NCI-H1417 (cell line): ENCODE measurements around the gene HS6ST1.

Experiments
- DNase-seq, 3 experiments: peaks; one replicate each; lab custom pipeline; 2025; lab: John Stamatoyannopoulos, UW

HS6ST1 gene

DNA sequence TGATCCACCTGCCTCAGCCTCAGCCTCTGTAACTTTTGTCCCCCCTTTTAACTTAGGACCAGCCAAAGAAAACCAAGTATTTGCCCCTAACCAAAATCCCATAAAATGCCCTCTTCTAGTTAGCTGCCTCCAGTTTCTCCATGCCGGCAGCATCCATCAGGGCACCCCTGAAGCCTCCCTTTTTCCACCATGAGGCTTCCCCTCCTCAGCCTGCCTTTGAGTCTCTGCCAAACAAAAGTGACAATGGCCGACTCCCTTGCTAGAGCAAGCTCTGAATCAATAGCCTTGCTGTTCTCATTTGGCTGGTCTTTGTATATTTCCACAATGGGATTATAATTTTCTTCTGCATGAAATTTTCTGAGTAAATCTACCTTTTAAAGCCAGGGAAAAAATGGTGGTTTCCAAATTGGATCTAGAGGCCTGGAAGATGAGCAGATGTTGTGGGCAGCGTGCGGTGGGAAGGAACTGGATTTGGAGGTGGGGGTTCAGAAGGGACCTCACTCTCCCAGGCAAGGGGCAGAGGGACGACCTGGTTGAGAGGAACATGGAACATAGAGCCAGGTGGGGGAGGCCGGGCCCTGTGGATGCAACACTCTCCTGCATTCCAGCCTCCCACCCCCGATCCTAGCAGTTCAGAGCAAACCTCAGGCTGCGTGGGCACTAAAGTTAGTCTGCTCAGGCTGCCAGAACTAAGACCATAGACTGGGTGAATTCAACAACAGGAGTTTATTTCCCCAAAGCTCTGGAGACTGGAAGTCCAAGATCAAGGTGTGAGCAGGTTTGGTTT lies 80.6 kb downstream of the HS6ST1 start:
- no peak for DNase-seq

DNA sequence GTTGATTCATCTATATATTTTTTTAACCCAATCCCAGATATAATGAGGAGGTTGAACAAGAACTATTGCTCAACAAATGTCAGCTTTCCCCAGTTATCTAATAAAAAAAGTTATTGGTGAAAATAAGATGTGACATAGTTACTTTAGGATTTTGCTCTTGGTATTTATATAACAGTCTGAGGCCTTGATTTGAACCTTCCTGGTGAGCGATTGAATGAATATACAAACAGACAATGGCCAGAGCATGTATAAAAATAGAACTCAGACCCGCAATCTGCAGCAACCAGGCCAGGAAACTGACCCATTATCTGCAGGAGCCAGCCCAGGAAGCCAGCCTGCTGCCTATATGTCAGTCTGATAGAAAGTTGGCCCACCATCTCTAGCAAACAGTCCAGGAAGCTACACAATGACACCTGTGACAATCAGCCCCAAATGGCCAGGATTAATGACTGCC lies 81.6 kb downstream of the HS6ST1 start:
- DNase-seq: no peak

DNA sequence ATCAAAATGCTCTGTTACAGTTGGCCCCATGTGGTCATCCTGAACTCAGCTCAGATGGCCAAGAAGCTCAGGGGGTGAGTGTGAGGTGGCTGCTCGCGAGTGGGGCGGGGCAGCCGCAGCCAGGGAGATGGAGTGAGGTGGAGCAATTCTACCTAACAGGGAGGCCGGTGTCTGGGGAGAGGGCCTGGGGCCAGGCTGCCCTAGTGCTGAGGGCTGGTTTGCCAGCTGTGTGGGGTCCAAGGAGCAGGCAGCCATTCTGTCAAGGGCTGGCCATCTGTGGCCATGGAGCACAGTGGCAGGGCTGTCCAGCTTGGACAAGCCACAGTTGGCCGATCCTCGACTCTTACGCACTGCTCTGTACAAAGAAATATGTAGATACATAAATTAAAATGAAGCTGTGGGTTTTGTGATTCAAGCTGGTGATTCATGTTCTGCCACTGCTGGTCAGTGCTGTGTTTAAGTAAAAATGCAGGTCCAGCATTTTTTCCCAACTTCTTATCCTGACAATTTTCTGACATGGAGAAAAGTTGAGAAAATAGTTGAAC lies 82.1 kb downstream of the HS6ST1 start:
- DNase-seq: no peak

DNA sequence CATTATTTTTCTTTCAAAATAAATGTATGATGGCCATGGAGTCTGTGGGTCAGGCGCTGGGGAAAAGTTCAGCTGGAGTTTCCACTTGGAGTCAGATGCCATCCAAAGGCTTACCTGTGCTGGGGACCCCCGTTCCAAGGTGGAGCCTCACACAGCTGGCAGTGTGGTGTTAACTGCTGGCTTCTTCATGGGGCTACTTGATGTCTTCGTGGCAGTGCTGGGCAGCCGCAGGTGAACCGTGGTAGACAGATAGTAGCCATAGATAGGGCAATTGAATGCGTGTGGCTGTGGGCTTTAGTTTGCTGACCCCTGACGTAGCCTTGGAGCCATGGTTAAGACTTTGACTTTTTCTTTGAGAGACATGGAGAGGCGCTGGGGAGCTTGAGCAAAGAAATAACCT lies 83.1 kb downstream of the HS6ST1 start:
- no peak for DNase-seq

DNA sequence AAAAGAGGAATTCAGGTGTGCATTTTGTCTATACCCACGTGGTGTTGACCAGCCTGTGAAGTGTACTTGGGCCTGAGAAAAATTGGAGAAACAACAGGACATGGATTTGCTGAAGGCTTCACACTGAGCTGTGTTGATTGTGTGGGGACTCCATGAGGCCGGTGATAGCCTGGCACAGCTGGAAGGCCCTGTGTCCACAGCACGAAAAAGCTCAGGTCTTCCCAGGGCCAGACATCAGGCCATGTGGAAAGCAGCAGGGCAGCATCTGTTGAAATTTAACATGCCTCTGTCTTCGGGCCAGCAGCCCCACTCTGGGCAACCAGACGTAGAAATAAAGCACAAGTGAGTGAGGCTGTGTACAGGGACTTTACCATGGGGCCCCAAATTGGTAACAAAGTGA lies 84.1 kb downstream of the HS6ST1 start:
- DNase-seq: peak in 2 of 3 experiments; percentile 34 to 79

DNA sequence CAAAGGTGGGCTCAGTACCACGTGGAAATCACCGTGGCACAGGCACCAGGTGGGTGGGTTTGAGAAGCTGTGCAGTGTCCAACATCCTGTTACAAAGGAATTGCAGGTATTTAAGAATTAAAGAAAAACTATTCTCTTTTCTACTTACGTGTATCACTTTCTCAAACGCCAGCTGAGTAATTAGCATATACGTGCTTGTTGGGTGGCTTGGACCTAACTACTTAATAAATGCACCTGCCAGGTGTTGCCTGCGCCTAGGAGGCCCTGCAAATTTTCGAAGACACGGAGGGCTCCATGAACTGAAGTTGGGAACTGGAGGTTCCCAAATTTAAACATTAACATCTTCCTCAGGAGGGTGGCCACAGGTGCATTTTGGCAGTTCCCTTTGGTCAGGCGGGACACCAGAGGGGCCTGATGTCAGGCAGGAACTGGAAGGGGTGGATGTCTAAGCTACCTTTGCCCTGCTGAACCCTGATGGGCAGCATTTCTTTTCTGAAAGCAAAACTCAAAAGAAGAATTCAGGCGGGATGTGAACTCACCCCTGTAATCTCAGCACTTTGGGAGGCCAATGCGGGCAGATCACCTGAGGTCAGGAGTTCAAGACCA lies 84.8 kb downstream of the HS6ST1 start:
- DNase-seq: peak in 2 of 3 experiments; percentile 37 to 86

DNA sequence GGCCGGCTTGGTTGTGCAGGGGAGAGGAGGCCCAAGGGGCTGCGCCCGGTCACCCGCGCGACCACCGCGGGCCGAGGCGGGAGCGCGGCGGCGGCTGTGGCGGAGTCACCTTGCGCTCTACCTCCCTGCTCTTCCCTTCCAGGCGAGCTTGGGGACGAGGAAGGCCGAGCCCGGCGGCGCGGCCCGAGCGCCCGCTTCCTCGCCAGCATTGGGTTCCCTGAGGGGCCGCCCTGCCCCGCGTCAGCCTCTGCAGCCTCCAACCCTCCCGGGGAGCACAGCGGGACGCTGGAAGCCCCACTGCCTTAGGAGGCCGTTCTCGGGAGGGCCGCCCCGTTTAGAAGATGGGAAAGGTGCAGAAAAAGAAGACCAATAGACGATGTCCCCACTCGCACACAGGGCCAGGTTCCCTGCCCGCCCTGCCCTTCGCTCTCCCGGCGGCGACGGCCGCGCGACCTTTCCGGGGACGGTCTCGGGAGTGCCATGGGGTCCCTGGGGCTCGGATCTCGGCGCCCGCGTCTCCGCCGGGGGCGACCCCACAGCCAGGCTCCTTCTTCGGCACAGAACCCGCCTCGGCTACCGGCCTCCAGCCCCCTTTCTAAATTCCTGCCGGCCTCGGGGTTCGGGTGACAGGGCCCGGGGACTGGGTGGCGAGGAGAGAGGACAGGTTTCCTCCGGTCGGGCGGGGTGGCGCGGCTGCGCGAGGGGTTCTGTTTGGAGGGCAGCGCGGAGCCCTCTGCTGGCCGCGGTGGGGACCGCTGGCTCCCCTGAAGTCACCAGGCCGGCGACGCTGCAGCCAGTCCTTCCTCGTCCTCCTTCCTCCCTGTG lies 85.5 kb downstream of the HS6ST1 start:
- DNase-seq: peak; percentile 52 to 86 (median 83)

DNA sequence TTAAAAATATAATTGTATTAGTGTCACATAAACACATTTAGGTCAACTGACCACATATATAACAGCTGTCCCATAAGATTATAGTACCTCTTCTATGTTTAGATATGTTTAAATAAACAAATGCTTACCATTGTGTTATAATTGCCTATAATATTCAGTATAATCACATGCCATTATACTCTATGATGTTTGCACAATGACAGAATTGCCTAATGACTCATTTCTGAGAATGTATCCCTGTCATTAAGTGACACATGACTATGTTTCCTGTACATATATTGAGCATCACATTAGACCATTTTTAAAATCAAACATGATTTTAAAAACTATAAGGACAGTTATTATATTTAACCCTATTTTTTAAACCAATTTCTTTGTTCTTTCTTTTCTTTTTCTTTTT lies 89.8 kb downstream of the HS6ST1 start:
- peak in 2 of 3 experiments; percentile 15 to 89 for DNase-seq

DNA sequence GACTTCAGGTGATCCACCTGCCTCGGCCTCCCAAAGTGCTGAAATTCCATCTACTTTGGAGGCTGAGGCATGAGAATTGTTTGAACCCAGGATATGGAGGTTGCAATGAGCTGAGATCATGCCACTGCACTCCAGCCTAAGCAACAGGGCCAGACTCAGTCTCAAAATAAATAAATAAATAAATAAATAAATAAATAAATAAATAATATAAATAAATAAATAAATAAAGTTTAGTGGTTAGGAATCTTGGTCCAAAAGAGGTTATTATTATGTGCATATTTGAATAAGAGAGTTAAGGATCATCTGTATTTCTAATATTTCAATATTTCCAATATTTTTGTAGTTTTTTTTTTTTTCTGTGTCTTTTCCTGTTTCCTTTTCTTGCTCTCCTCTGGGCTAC lies 90.8 kb downstream of the HS6ST1 start:
- DNase-seq: no peak

DNA sequence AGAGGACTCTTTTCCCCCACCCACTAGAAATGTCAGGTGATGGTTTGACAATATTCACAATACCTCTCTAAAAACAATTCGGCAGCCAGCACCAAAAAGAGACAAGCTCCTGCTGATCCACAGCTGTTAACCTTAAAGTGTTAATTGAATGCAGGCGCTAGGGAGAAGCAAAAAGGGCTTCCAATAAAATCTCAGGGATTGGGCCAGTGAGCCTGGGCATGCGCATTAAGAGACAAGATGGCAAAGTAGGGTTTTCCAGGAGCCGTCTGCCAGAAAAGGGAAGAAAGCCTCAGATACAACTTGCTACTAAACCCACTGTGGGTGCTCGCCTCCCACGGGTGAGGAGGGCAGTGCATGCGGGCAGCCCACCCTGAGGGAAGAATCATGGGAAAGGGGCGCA lies 98.8 kb downstream of the HS6ST1 start:
- no peak for DNase-seq

DNA sequence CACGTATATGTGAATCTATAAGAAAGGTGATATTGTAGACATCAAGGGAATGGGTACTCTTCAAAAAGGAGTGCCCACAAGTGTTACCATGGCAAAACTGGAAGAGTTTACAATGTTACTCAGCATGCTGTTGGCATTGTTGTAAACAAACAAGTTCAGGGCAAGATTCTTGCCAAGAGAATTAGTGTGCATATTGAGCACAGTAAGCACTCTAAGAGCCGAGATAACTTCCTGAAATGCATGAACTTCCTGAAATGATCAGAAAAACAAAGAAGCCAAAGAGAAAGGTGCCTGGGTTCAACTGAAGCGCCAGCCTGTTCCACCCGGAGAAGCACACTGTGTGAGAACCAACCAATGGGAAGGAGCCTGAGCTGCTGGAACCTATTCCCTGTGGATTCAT lies 101.0 kb downstream of the HS6ST1 start:
- no peak for DNase-seq

DNA sequence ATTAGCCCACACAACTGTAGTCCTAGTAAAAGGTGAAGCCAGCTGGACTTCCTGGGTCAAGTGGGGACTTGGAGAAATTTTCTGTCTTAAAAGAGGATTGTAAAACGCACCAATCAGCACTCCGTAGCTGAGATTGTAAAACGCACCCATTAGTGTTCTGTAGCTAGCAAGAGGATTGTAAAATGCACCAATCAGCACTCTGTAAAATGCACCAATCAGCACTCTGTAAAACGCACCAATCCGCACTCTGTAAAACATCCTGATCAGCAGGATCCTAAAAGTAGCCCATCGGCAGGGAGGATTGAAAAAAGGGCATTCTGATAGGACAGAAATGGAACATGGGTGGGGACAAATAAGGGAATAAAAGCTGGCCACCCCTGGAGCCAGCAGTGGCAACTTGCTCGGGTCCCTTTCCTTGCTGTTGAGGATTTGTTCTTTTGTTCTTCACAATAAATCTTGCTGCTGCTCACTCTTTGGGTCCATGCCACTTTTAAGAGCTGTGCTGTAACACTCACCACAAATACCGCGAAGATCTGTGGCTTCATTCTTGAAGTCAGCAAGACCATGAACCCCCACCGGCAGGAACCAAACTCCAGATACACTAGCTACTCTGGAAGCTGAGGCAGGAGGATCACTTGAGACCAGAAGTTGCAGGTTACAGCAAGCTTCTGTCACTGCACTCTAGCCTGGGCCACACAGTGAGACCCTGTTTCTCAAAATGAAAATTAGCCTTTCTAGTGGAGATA lies 102.6 kb downstream of the HS6ST1 start:
- DNase-seq: no peak
